ENCODE results near the gene ITPRID1.

DNA sequence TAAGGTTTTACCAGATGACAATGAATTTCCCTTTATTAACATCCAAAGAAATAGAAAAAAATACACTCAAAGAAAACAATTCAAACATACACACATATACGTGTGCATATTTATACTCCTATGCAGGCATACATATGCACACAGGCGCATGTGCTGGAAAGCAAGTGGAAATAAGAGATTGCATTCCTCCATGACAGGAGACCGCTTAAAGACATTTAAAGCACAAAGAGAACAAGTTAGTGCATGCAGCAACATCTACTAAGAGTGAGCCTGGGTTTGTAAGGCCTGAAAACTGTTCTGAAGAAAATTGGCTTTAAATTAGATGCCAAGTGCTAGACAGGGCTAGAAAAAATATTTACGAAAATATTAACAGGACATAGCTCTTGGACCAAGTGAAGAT lies 133.1 kb downstream of the ITPRID1 start:
- TF ChIP-seq, protein P1, sequence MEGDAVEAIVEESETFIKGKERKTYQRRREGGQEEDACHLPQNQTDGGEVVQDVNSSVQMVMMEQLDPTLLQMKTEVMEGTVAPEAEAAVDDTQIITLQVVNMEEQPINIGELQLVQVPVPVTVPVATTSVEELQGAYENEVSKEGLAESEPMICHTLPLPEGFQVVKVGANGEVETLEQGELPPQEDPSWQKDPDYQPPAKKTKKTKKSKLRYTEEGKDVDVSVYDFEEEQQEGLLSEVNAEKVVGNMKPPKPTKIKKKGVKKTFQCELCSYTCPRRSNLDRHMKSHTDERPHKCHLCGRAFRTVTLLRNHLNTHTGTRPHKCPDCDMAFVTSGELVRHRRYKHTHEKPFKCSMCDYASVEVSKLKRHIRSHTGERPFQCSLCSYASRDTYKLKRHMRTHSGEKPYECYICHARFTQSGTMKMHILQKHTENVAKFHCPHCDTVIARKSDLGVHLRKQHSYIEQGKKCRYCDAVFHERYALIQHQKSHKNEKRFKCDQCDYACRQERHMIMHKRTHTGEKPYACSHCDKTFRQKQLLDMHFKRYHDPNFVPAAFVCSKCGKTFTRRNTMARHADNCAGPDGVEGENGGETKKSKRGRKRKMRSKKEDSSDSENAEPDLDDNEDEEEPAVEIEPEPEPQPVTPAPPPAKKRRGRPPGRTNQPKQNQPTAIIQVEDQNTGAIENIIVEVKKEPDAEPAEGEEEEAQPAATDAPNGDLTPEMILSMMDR (conservative IDR thresholded peaks at IDR 0.05) = no peak
- TF ChIP-seq EZH2 (IDR thresholded peaks at IDR 0.05; ENCODE audit: low read depth) = no peak
